B cell (primary cell): ENCODE data around the gene TENM3. TPM values are rescaled to one million over a fixed set of nuclear protein-coding genes. Genes with fewer than 3 reads are reported as not detected.

Experiments
- ATAC-seq: fragments of 200-7000 bp; cut with Tn5 transposase; one replicate; pipeline ENCODE4 v1.10.0; 2021; ENCODE audit warnings: low read depth, mild to moderate bottlenecking, moderate number of reproducible peaks, moderate library complexity
- CTCF ChIA-PET: fragments of 350-600 bp; sonication (Branson Sonifier 250); formaldehyde crosslinking; loops from one replicate; lab custom pipeline; 2021; ENCODE audit warnings: antibody characterized with exemption, inconsistent platforms; lab: Charles Lee
- POLR2A ChIA-PET: fragments of 350-600 bp; sonication (Branson Sonifier 250); formaldehyde crosslinking; loops from one replicate; lab custom pipeline; 2021; ENCODE audit warnings: antibody characterized with exemption; lab: Charles Lee
- DNase-seq: peaks from one replicate; pipeline ENCODE4 v3.0.0; 2013
- H2AFZ ChIP-seq: 2 replicates; pipeline ENCODE4 v1.6.1; 2012; ENCODE audit warnings: mild to moderate bottlenecking, low read depth, low read length; ENCODE audit not compliant: insufficient read depth, poor library complexity, severe bottlenecking
- H3K27ac ChIP-seq, 2 donors: 1 replicate in 1 of 2; 2 replicates in 1 of 2; pipeline ENCODE4 v1.5.1; 2012 to 2013; ENCODE audit warnings: low read length in 2 of 2, mild to moderate bottlenecking in 2 of 2, moderate library complexity in 1 of 2
- H3K27me3 ChIP-seq, 4 experiments: fragments of 200-600 bp in 1 of 4; sonication (generic) in 1 of 4; replicated peaks in 1 of 4; 1 replicate in 2 of 4; 2 replicates in 2 of 4; pipeline versions ENCODE4 v1.6.1 to v1.7.0; 2013 to 2016; ENCODE audit warnings: low read length in 3 of 4, mild to moderate bottlenecking in 2 of 4, mixed read lengths in 1 of 4, moderate library complexity in 1 of 4; ENCODE audit not compliant: insufficient read depth in 4 of 4, control insufficient read depth in 3 of 4; ENCODE audit errors: control extremely low read depth in 1 of 4
- H3K36me3 ChIP-seq, 2 experiments: replicated peaks in 1 of 2; 1 replicate in 1 of 2; 2 replicates in 1 of 2; pipeline versions ENCODE4 v1.6.1 to v1.7.1; 2013; ENCODE audit warnings: low read length in 1 of 2; ENCODE audit not compliant: insufficient read depth in 2 of 2, control insufficient read depth in 1 of 2; ENCODE audit errors: control extremely low read depth in 1 of 2, extremely low read depth in 1 of 2
- H3K4me1 ChIP-seq, 2 donors: fragments of 200-600 bp in 1 of 2; sonication (generic) in 1 of 2; 1 replicate in 1 of 2; 2 replicates in 1 of 2; pipeline versions ENCODE4 v1.5.1 to v1.6.1; 2013 to 2017; ENCODE audit warnings: low read length in 2 of 2; ENCODE audit not compliant: control insufficient read depth in 2 of 2, insufficient read depth in 2 of 2
- H3K4me2 ChIP-seq: replicated peaks from 2 replicates; pipeline ENCODE3; 2012; ENCODE audit warnings: mild to moderate bottlenecking, low read depth, low read length; ENCODE audit not compliant: poor library complexity, severe bottlenecking
- H3K4me3 ChIP-seq, 5 experiments: fragments of 200-600 bp in 1 of 5; sonication (generic) in 1 of 5; 1 replicate in 3 of 5; 2 replicates in 2 of 5; pipeline versions ENCODE4 v1.5.1 to v1.7.0; 2011 to 2016; ENCODE audit warnings: low read length in 4 of 5, mild to moderate bottlenecking in 4 of 5, low read depth in 2 of 5, control low read depth in 1 of 5, moderate library complexity in 1 of 5; ENCODE audit not compliant: insufficient read depth in 1 of 5; ENCODE audit errors: control extremely low read depth in 1 of 5, extremely low read depth in 1 of 5
- H3K79me2 ChIP-seq: fragments of 200-600 bp; sonication (generic); one replicate; pipeline ENCODE4 v1.6.0; 2016; ENCODE audit warnings: low read length; ENCODE audit not compliant: control insufficient read depth, insufficient read depth
- H3K9ac ChIP-seq: fragments of 200-600 bp; sonication (generic); 2 replicates; pipeline ENCODE4 v1.6.1; 2017; ENCODE audit warnings: mild to moderate bottlenecking, low read length, moderate library complexity
- H3K9me3 ChIP-seq, 3 donors: one replicate each; pipeline versions ENCODE4 v1.6.1 to v1.7.1; 2013; ENCODE audit warnings: low read length in 2 of 3; ENCODE audit not compliant: control insufficient read depth in 2 of 3, insufficient read depth in 1 of 3; ENCODE audit errors: control extremely low read depth in 1 of 3
- H4K20me1 ChIP-seq: 2 replicates; pipeline ENCODE4 v1.6.0; 2012; ENCODE audit warnings: mild to moderate bottlenecking, low read length; ENCODE audit not compliant: insufficient read depth, control insufficient read depth, poor library complexity, severe bottlenecking
- H3K27ac Mint-ChIP-seq: one replicate; pipeline ENCODE4 v1.8.0; 2021; ENCODE audit warnings: mixed read lengths
- H3K27me3 Mint-ChIP-seq: one replicate; pipeline ENCODE4 v1.8.0; 2021; ENCODE audit warnings: mixed read lengths
- H3K4me1 Mint-ChIP-seq: one replicate; pipeline ENCODE4 v1.8.0; 2021; ENCODE audit warnings: mixed read lengths
- H3K4me3 Mint-ChIP-seq: one replicate; pipeline ENCODE4 v1.8.0; 2021; ENCODE audit warnings: mixed read lengths
- H3K9me3 Mint-ChIP-seq: one replicate; pipeline ENCODE4 v1.8.0; 2022; ENCODE audit warnings: mixed read lengths; ENCODE audit not compliant: insufficient read depth
- EZH2 ChIP-seq: IDR thresholded peaks from 2 replicates; pipeline ENCODE4 v1.6.1; 2012; ENCODE audit warnings: borderline replicate concordance, low read depth, mild to moderate bottlenecking, moderate library complexity, low read length; ENCODE audit not compliant: insufficient read depth, poor library complexity, severe bottlenecking
- WGBS: methylation state at CpG from one replicate; pipeline ENCODE4 v1.1.5; 2013; ENCODE audit warnings: missing lambda C conversion rate; ENCODE audit not compliant: insufficient coverage; 5-methylcytosine and 5-hydroxymethylcytosine counted together
- intact Hi-C: fragments of 100-400 bp; cut with micrococcal nuclease; formaldehyde crosslinking; loops from one replicate; pipeline ENCODE4 v1.10.0; 2022
- polyA plus RNA-seq: library from polyadenylated mRNA; depleted of rRNA; stranded (reverse); fragments of >200 nt; gene quantifications from 2 replicates; pipeline ENCODE4 v1.2.3, GENCODE V29; 2012
- total RNA-seq, 2 donors: library from RNA; stranded (reverse); fragments of 120-200 nt in 1 of 2; gene quantifications; 1 replicate in 1 of 2; 2 replicates in 1 of 2; pipeline versions ENCODE4 v1.2.3 to v1.2.4, GENCODE V29; 2013 to 2022
- TF ChIP-seq, protein P1 (sequence below): fragments of 200-600 bp; IDR thresholded peaks from one replicate; pipeline ENCODE4 v1.8.0; 2022; ENCODE audit warnings: antibody characterized with exemption, mild to moderate bottlenecking

The TENM3 gene
- total and polyA plus RNA-seq, 2 donors (not counting 1 experiment from before 2014, with no cell fraction given) = not detected

DNA sequence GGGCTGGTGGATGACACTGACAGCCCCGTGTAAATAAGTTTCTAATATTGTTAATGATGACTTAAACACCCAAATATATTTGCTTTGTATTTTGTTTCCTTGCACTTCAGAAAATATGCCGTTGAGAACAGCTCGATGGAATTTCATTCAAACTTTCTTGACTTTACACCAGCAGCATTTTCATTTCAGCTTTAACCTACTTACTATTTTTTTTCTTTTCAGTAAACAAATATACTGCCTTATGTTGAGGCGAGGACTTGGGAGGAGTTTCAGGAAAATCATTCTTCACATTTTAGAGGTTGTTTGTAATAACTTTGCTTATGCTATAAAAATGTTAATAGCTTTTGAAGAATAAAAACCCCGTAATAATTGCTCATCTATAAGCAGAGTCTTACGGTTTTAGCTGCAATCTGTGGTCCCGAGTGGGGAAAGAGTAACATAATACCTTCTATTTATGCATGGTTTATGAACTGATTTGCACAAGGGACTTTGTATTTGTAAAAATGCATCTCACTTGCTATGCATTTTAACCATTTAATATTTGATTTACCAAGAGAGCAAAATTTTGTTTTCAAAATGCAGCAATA lies 14.1 kb upstream of the TENM3 start:
- H3K9me3 ChIP-seq = peaks cover 0 to 6% (median 0%) of the 10 kb centered on the region in 3 donors
- no peaks in the 10 kb centered on the region for H3K79me2 ChIP-seq
- intact Hi-C loops = no loop called here
- no peaks in the 10 kb centered on the region for H3K9me3 Mint-ChIP-seq
- DNase-seq (no peak), ATAC-seq (no peak)
- no CpG with 5 or more reads among the region's 7 CpGs for WGBS
- TF ChIP-seq, protein P1, sequence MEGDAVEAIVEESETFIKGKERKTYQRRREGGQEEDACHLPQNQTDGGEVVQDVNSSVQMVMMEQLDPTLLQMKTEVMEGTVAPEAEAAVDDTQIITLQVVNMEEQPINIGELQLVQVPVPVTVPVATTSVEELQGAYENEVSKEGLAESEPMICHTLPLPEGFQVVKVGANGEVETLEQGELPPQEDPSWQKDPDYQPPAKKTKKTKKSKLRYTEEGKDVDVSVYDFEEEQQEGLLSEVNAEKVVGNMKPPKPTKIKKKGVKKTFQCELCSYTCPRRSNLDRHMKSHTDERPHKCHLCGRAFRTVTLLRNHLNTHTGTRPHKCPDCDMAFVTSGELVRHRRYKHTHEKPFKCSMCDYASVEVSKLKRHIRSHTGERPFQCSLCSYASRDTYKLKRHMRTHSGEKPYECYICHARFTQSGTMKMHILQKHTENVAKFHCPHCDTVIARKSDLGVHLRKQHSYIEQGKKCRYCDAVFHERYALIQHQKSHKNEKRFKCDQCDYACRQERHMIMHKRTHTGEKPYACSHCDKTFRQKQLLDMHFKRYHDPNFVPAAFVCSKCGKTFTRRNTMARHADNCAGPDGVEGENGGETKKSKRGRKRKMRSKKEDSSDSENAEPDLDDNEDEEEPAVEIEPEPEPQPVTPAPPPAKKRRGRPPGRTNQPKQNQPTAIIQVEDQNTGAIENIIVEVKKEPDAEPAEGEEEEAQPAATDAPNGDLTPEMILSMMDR = no peak
- TF ChIP-seq EZH2 = no peak
- H3K27ac ChIP-seq = no peak overlapping the region
- no peak overlapping the region for H3K4me2 ChIP-seq
- H2AFZ ChIP-seq = no peak overlapping the region
- H3K9ac ChIP-seq = no peak overlapping the region
- H3K36me3 ChIP-seq = no peaks in the 10 kb centered on the region
- no peak overlapping the region for H3K27ac Mint-ChIP-seq
- POLR2A ChIA-PET = no interaction called here
- CTCF ChIA-PET = no interaction called here
- no peak overlapping the region for H3K4me3 Mint-ChIP-seq
- no peaks in the 10 kb centered on the region for H3K27me3 Mint-ChIP-seq
- H3K4me1 ChIP-seq = no peaks in the 10 kb centered on the region
- no peaks in the 10 kb centered on the region for H3K4me1 Mint-ChIP-seq
- H4K20me1 ChIP-seq = no peaks in the 10 kb centered on the region
- H3K27me3 ChIP-seq = no peaks in the 10 kb centered on the region
- H3K4me3 ChIP-seq = no peak overlapping the region

DNA sequence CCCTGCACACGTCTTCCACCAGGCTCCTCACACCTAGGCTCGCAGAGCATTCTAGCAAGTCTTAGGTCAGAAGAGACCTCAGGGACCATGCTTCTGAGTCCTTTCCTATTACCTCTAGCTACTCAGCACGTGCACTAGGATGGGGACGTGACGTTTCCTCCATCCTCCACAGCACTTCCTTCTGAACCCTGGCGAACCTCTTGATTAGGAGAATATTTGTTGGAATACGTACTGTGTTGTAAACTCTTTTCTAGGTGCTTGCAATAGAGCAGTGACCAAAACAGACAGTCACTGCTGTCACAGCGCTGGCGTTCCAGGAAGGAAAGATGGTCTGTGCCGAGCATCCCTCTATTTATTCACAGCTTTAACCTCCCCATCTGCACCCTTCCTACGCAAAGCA lies 12.9 kb upstream of the TENM3 start:
- Histone ChIP-seq H3K9me3 (peaks cover 0 to 3% (median 0%) of the 10 kb centered on the region in 3 donors), H3K4me2 (no peak overlapping the region), H2AFZ (no peak overlapping the region), H4K20me1 (no peaks in the 10 kb centered on the region), H3K36me3 (no peaks in the 10 kb centered on the region), H3K4me3 (no peak overlapping the region), H3K4me1 (no peaks in the 10 kb centered on the region), H3K9ac (no peak overlapping the region), H3K79me2 (no peaks in the 10 kb centered on the region), H3K27ac (no peak overlapping the region), H3K27me3 (no peaks in the 10 kb centered on the region)
- WGBS = 88% methylated on average over 3 of the region's 11 CpGs
- no peak for DNase-seq
- Mint-ChIP-seq H3K27me3 (no peaks in the 10 kb centered on the region), H3K4me1 (no peaks in the 10 kb centered on the region), H3K9me3 (no peaks in the 10 kb centered on the region), H3K27ac (no peak overlapping the region), H3K4me3 (no peak overlapping the region)
- ATAC-seq = no peak
- TF ChIP-seq, protein P1 = no peak
- no peak for TF ChIP-seq EZH2
- intact Hi-C loops = no loop called here
- ChIA-PET POLR2A (no interaction called here), CTCF (no interaction called here)
